A172 (cell line): ENCODE measurements around the gene PSENEN. TPM values are rescaled to one million over a fixed set of nuclear protein-coding genes. Genes with fewer than 3 reads are reported as not detected.

Experiments used
- DNase-seq: peaks from one replicate; pipeline ENCODE4 v3.0.0-alpha.2; 2015; ENCODE audit warnings: low spot score
- total RNA-seq: library from RNA; depleted of rRNA; stranded (reverse); fragments of >200 nt; shearing (Covaris generic); gene quantifications from 2 replicates; pipeline ENCODE4 v1.2.3, GENCODE V29; 2014

PSENEN gene
- total RNA-seq, 1 experiment from 2014 or later, result 37.1 TPM

DNA sequence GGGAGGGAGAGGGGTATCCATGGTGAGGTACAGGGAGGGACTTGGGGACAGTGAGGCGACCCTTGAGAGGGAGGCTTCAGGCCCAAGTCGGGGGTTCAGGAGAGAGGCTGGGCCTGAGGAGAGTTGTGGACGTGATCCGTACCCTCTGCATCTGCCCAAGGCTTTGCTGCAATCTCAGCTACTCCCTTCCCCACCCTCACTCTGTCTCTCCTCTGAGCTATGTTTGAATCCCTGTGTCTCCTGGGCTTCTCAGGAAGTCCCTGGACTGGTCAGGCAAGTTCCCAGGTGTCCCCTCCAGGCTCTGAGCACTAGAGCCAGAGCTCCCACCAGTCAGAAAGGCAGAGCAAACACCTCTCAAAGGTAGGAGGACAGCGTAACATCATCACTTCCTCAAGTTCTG lies 4.7 kb downstream of the PSENEN start:
- DNase-seq, result no peak

DNA sequence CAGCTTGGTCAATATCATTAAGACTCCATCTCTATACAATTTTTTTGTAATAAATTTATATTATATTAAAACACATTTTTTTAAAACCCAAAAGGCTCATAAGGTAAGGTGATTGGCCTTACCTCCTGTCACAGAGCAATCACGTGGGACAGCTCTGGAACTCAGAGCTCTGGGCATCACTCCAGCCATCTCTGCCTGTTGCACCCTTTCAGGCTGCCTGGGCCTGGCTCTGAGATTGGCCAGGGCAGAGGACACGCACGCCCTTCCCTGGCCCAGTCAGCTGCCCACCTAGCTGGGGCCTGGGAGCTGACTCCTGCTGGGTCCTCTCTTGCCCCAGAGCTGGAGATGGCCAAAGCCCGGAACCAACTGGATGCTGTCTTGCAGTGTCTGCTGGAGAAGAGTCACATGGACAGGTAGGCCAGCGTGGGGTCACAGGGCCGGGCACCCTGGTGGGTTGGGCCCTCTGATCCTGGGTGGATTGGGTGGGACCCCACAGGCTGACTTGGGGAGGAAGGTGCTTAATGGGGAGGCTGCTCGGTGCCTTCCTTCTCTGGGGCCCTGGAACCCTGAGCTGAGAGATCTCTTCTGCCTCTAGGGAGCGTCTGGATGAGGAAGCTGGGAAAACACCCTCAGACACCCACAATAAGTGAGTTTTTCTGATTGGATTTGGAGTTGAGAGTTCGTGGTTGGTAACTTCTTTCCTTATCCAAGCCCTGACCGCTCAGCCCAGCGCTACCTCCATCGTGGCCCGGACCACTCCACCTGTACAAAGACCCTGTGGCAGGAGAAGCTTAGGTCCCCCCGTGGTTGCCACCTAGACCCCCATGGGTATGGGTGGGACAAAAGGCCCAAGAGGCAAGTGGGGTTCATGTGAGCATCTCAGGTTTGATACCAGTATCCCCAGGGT lies 6.6 kb downstream of the PSENEN start:
- no peak for DNase-seq

DNA sequence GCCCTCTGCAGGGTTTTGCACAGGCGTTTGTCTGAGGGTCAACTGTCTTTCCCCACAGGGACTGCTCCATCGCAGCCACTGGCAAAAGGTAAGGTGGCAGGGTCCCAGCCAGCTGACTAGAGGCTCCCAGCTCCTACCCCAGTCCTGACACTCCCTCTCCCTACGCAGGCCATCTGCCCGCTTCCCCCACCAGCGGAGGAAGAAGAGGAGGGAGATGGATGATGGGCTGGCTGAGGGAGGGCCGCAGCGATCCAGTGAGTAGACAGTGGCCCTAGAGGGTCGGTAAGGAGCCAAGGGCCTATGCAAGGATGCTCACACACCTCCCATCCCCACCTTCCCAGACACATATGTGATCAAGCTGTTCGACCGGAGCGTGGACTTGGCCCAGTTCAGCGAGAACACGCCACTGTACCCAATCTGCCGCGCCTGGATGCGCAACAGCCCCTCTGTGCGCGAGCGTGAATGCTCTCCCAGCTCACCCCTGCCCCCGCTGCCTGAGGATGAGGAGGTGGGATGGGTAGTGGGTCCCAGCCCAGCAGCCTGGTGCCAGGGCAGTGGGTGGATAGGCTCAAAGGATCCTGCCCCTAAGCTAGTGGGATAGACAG lies 7.4 kb downstream of the PSENEN start:
- DNase-seq, result no peak

DNA sequence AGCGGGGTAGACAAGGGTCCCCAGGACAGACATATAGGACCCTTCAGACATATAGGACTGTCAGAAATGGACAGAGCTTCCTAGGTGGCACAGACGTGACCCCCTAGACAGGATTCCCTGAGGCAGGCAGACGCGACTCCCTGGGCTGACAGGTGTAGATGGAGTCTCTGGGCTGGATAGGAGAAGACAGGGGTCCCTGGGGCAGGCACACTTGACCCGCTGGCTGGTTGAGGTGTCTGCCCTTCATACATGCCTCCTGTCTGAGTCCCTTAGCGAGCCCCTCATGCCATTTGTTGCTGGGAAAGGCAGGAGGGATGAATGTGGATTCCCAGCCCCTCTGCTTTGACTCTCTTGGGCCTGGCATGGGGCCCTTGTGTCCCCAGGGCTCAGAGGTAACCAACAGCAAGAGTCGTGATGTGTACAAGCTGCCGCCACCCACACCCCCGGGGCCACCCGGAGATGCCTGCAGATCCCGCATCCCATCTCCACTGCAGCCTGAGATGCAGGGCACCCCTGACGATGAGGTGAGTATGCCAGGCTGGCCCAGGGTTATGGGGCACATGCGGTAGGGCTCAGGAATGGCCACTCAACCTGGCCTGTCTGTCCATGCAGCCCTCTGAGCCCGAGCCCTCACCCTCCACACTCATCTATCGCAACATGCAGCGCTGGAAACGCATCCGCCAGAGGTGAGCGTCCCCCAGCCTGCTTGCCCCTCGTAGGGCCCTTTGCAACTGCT lies 8.4 kb downstream of the PSENEN start:
- DNase-seq, result no peak

DNA sequence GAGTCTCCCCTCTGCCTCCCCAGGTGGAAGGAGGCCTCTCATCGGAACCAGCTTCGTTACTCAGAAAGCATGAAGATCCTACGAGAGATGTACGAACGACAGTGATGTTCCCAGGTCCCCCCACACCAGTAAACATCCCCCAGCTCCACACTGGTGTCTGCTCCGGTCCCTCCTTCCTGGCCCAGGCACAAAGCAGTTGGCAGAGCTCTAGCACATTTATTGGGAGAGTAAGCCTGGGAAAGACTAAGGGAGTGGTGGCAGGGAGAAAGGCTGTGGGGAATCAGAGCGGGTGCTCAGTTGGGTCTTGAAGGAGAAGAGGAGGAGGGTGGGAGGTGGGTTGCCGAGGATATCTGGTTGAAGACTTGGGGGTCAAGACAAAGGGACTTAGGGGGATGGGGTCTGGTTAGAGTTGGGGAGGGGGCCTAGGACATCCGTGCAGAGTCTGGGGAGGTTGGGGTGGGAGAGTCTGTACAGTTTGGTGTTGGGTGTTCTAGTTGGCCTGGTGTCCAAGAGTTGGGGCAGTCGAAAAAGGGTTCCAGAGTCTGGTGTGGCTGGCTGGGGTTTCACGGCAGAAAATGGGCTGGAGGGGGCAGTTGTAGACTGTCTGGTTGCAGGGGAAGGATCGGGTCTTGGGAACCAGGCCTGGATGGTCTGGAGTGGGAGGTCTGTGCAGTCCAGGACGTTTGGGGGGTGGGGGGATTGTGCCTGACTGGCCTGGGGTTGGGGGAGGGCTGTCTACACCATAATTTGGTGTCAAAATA lies 9.1 kb downstream of the PSENEN start:
- DNase-seq, result no peak

GRCh38 chr19:35755131-35755549 lies 9.7 kb downstream of the PSENEN start:
- no peak for DNase-seq

- no peak for DNase-seq
Observed at GRCh38 chr19:35755550-35756376, 10.3 kb downstream of the PSENEN start.

DNA sequence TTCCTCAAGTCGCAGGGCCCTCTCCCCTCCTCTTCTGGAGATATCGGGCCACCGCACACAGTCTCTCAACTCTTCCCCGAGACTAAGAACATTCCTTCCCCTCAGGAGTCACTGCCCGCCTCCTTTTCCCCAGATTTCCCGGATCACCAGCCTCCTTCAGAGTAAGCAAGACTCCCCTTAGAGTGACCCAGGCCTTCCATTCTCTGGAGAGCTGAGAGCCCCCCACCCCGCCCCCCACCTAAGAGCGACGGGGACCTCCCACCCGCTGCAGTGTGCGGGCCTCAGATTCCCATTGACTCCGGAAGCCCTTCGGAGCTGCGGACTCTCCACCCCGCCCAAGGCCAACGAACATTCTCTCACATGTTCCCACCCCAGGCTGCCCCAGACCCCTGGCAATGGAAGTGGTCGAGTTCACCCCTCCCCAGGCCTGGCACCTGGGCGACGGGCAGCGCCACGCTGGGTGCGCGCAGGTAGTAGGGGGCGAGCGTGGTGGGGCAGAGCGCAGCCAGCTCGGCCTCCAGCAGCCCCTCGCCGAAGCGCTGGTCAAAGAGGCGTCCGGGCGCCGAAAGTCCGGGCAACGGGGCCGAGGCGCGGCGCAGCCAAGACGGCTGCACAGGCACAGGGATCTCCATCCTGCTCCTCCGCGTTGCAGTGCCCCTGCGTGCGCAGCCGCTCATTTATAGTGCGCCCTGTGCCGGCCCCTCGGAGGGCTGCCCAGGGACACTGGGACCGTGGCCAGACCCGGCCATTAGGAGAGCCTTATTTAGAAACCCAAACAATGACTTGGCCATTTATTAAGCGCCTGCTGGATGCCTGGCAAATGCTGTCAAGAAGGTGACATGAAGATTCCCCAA lies 11.2 kb downstream of the PSENEN start, which contains the start of gene HSPB6:
HSPB6 (minus strand) TSS at position 653 of the 854 bp plus-strand sequence; CDS start at position 632, 21 bp downstream.
- DNase-seq, result no peak

- peak; percentile 71 for DNase-seq
Observed at GRCh38 chr19:35757231-35757748, 11.8 kb downstream of the PSENEN start.

GRCh38 chr19:35757749-35758608 lies 12.5 kb downstream of the PSENEN start, which contains the start of gene PROSER3:
Gene PROSER3 (plus strand): TSS chr19:35758176. CDS start chr19:35758216, 40 bp downstream.
- peak; percentile 100 for DNase-seq

- no peak for DNase-seq
Observed at GRCh38 chr19:35759697-35760096, 14.2 kb downstream of the PSENEN start.

DNA sequence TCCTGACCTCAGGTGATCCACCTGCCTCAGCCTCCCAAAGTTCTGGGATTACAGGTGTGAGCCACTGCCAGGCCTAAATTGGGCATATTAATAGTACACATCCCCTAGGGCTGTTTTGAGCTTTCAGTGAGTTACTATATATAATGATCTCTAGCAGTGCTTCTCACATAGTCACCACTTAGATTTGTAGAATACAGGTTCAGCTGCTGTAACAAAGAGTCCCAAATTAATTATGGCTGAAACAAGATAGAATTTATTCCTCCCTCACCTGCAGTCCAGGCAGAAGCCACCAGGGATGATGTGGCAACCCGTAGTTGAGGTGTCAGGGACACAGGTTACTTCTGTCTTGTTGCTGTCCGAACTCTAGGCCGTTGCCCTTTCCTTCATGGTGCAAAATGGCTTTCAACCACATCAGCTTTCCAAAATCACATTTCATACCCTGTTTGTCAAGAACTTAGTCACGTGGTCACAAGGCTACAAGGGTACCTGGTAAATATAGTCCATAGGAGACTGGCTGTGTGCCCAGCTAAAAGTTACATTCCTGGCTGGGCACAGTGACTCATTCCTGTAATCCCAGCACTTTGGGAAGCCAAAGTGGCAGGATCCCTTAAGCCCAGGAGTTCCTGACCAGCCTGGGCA lies 15.4 kb downstream of the PSENEN start:
- DNase-seq, result peak; percentile 55

GRCh38 chr19:35764432-35765315 lies 19.2 kb downstream of the PSENEN start:
- DNase-seq, result no peak

GRCh38 chr19:35766571-35767104 lies 21.2 kb downstream of the PSENEN start:
- DNase-seq, result no peak

DNA sequence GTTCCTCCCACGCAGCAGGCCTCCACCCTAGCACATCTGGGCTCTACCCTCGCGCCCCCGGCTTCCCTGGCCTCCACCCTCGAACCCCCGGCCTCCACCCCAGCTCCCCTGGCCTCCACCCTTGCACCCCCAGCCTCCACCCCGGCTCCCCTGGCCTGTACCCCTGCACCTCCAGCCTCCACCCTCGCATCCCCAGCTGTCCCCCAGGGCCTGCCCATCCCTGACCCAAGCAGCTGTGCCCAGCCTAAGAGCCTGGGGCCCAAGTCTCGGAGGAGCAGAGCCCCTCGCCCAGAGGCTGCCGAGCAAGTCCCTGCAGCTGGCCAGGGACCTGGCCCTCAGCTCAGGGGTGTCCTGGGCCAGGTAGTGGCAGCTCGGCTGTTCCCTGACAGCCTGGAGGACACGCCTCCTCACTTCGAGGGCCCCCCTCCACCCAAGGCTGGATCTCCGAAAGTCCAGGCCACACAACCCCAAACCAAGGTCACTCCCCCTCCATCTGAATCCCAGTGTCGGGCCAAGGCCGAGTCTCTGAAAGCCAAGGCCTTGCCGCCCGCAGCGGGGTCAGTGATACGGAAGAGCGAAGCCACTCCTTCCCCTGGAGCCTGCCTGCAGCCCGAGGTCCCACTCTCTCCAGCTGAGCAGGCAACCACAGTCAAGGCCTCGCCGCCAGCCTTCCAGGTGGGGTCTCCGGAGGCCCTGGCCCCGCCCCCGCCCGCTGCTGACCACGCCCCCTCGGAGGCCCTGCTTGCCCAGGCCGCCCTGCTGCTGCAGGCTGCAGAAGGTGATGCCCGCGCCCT lies 22.0 kb downstream of the PSENEN start:
- no peak for DNase-seq

DNA sequence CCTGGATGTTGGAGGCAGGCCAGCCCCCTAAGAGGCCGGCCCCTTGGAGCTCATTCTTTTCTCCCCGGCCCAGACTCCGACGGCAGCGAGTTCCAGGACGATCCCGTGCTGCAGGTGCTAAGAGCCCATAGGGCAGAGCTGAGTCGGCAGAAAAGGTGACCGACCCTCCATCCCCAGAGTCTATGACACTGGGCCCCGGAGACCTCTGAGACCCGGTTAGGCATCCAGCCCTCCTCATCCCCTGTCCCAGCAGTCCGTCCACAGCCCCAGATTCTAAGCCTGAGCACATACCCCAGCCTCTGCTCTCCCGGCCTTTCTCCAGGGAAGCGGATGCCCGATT lies 22.6 kb downstream of the PSENEN start:
- no peak for DNase-seq
